ENCODE measurements around the gene MAFF.
"Not testable (repeated sequence)": the region's sequence is repeated elsewhere in the genome, so short reads cannot be mapped to it uniquely, and the experiment has no call there.

Gene MAFF

GRCh38 chr22:38177926-38178604 is 23.7 kb upstream of the MAFF start:
- Histone ChIP-seq H2BK5ac (ENCODE audit: low read depth, low read length, poor library complexity, severe bottlenecking) (no peak overlapping the region), H3K4me2 (ENCODE audit: low read length, poor library complexity, severe bottlenecking) (no peak overlapping the region), H2AFZ (ENCODE audit: low read depth, low read length) (no peak overlapping the region), H2BK12ac (ENCODE audit: low read length in 2 of 2) (peak overlapping the region in 1 of 2 experiments; percentile 70), H3K27ac (ENCODE audit: low read length, poor library complexity, severe bottlenecking) (peak overlapping the region; percentile 44), H3K9ac (ENCODE audit: low read length) (peak overlapping the region; percentile 74), H3K4me3 (ENCODE audit: insufficient read depth in 1 of 2, low read depth in 1 of 2, low read length in 2 of 2) (no peak overlapping the region), H3K14ac (ENCODE audit: low read length in 2 of 2) (no peak overlapping the region), H3K9me3 (ENCODE audit: control insufficient read depth, low read length) (no peaks in the 10 kb centered on the region), H3K4me1 (ENCODE audit: control insufficient read depth, insufficient read depth, low read depth, low read length) (peaks cover 27% of the 10 kb centered on the region), H2BK120ac (ENCODE audit: low read depth, low read length) (no peak overlapping the region), H3K79me1 (replicated peaks; ENCODE audit: low read length, poor library complexity, severe bottlenecking) (peaks cover 12% of the 10 kb centered on the region), H3K4ac (ENCODE audit: low read depth in 1 of 2, low read length in 2 of 2) (peak overlapping the region in 1 of 2 experiments; percentile 64), H3K23ac (ENCODE audit: low read length in 2 of 2) (no peak overlapping the region), H2AK5ac (ENCODE audit: low read length, severe bottlenecking) (no peak overlapping the region), H3K18ac (ENCODE audit: low read depth in 1 of 2, low read length in 2 of 2) (peak overlapping the region; percentile 4 to 61), H4K8ac (ENCODE audit: low read length) (peak overlapping the region; percentile 71), H3K36me3 (ENCODE audit: control insufficient read depth in 1 of 2, insufficient read depth in 2 of 2, low read depth in 1 of 2, low read length in 2 of 2) (no peaks in the 10 kb centered on the region), H3K27me3 (ENCODE audit: control insufficient read depth in 1 of 2, insufficient read depth in 1 of 2, low read length in 2 of 2) (no peaks in the 10 kb centered on the region), H2BK15ac (ENCODE audit: low read depth, poor library complexity, severe bottlenecking) (no peak overlapping the region), H4K91ac (ENCODE audit: low read length) (peak overlapping the region; percentile 84)
- WGBS: 33% methylated on average over 14 of the region's 15 CpGs
- DNase-seq: peak; percentile 96

DNA sequence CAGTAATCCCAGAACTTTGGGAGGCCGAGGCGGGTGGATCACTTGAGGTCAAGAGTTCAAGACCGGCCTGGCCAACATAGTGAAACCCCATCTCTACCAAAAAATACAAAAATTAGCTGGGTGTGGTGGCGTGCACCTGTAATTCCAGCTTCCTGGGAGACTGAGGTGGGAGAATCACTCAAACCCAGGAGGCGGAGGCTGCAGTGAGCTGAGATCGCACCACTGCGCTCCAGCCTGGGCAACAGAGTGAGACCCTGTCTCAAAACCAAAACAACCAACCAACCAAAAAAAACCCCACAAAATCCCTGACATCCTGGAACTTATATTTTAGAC is 23.2 kb upstream of the MAFF start:
- peaks cover 26% of the 10 kb centered on the region for H3K4me1 ChIP-seq (ENCODE audit: control insufficient read depth, insufficient read depth, low read depth, low read length)
- peak overlapping the region; percentile 84 for H4K91ac ChIP-seq (ENCODE audit: low read length)
- peak overlapping the region in 1 of 2 experiments; percentile 61 for H3K18ac ChIP-seq (ENCODE audit: low read depth in 1 of 2, low read length in 2 of 2)
- H3K14ac ChIP-seq (ENCODE audit: low read length in 2 of 2); H2BK120ac ChIP-seq (ENCODE audit: low read depth, low read length); H2AFZ ChIP-seq (ENCODE audit: low read depth, low read length); H3K4me3 ChIP-seq (ENCODE audit: insufficient read depth in 1 of 2, low read depth in 1 of 2, low read length in 2 of 2); H2AK5ac ChIP-seq (ENCODE audit: low read length, severe bottlenecking); H3K27ac ChIP-seq (ENCODE audit: low read length, poor library complexity, severe bottlenecking); H4K8ac ChIP-seq (ENCODE audit: low read length); H3K4ac ChIP-seq (ENCODE audit: low read depth in 1 of 2, low read length in 2 of 2); H2BK5ac ChIP-seq (ENCODE audit: low read depth, low read length, poor library complexity, severe bottlenecking); DNase-seq; H2BK15ac ChIP-seq (ENCODE audit: low read depth, poor library complexity, severe bottlenecking); H3K4me2 ChIP-seq (ENCODE audit: low read length, poor library complexity, severe bottlenecking); H3K9me3 ChIP-seq (ENCODE audit: control insufficient read depth, low read length); H3K79me1 ChIP-seq (replicated peaks; ENCODE audit: low read length, poor library complexity, severe bottlenecking); H3K23ac ChIP-seq (ENCODE audit: low read length in 2 of 2); H3K27me3 ChIP-seq (ENCODE audit: control insufficient read depth in 1 of 2, insufficient read depth in 1 of 2, low read length in 2 of 2); H2BK12ac ChIP-seq (ENCODE audit: low read length in 2 of 2); H3K36me3 ChIP-seq (ENCODE audit: control insufficient read depth in 1 of 2, insufficient read depth in 2 of 2, low read depth in 1 of 2, low read length in 2 of 2): not testable (repeated sequence)
- peak overlapping the region; percentile 74 for H3K9ac ChIP-seq (ENCODE audit: low read length)
- WGBS: 93% methylated on average over 4 of the region's 7 CpGs

DNA sequence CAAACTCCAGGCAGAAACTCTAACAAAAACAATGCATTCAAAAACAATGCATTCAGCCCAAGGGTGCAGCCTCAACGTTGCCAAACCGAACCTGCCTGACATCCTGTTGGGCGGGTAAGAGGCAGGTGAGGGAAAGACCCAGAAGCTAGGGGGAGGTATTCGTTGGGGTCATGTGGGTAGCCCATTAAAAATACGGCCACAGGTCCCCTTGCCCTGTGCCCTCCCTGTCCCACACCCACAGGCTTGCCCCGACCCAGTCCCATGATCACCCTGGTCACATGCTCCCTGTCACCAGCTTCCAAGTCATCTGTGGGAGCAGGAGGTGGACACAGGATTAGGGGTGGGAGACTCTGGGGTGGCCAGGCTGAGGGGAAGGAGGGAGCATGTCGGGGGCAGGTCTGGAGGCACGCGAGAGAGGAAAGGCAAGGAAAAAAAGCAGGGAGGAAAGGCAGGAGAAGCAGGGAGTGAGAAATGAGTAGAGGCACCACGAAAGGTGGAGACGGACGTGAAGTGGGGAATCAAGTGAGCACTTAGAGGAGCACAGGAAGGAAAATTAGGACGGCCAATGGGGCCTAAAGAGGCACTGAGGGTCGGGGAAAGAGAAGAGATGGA is 20.8 kb upstream of the MAFF start:
- Histone ChIP-seq H3K14ac (ENCODE audit: low read length in 2 of 2) (no peak overlapping the region), H3K4ac (ENCODE audit: low read depth in 1 of 2, low read length in 2 of 2) (peak overlapping the region; percentile 79 to 99), H3K18ac (ENCODE audit: low read depth in 1 of 2, low read length in 2 of 2) (peak overlapping the region; percentile 96 to 98), H3K4me3 (ENCODE audit: insufficient read depth in 1 of 2, low read depth in 1 of 2, low read length in 2 of 2) (peak overlapping the region; percentile 53 to 90), H4K8ac (ENCODE audit: low read length) (peak overlapping the region; percentile 96), H3K27me3 (ENCODE audit: control insufficient read depth in 1 of 2, insufficient read depth in 1 of 2, low read length in 2 of 2) (no peaks in the 10 kb centered on the region), H2BK5ac (ENCODE audit: low read depth, low read length, poor library complexity, severe bottlenecking) (peak overlapping the region; percentile 32), H3K79me1 (replicated peaks; ENCODE audit: low read length, poor library complexity, severe bottlenecking) (peaks cover 8% of the 10 kb centered on the region), H2BK15ac (ENCODE audit: low read depth, poor library complexity, severe bottlenecking) (peak overlapping the region; percentile 80), H3K23ac (ENCODE audit: low read length in 2 of 2) (peak overlapping the region in 1 of 2 experiments; percentile 46), H3K9ac (ENCODE audit: low read length) (peak overlapping the region; percentile 99), H3K36me3 (ENCODE audit: control insufficient read depth in 1 of 2, insufficient read depth in 2 of 2, low read depth in 1 of 2, low read length in 2 of 2) (no peaks in the 10 kb centered on the region), H2BK12ac (ENCODE audit: low read length in 2 of 2) (peak overlapping the region; percentile 99), H3K27ac (ENCODE audit: low read length, poor library complexity, severe bottlenecking) (peak overlapping the region; percentile 48), H2AFZ (ENCODE audit: low read depth, low read length) (no peak overlapping the region), H4K91ac (ENCODE audit: low read length) (peak overlapping the region; percentile 99), H2AK5ac (ENCODE audit: low read length, severe bottlenecking) (peak overlapping the region; percentile 34), H3K4me1 (ENCODE audit: control insufficient read depth, insufficient read depth, low read depth, low read length) (peaks cover 24% of the 10 kb centered on the region), H3K9me3 (ENCODE audit: control insufficient read depth, low read length) (no peaks in the 10 kb centered on the region), H3K4me2 (ENCODE audit: low read length, poor library complexity, severe bottlenecking) (peak overlapping the region; percentile 68), H2BK120ac (ENCODE audit: low read depth, low read length) (peak overlapping the region; percentile 92)
- DNase-seq: no peak
- WGBS: 71% methylated on average over 11 of the region's 14 CpGs

DNA sequence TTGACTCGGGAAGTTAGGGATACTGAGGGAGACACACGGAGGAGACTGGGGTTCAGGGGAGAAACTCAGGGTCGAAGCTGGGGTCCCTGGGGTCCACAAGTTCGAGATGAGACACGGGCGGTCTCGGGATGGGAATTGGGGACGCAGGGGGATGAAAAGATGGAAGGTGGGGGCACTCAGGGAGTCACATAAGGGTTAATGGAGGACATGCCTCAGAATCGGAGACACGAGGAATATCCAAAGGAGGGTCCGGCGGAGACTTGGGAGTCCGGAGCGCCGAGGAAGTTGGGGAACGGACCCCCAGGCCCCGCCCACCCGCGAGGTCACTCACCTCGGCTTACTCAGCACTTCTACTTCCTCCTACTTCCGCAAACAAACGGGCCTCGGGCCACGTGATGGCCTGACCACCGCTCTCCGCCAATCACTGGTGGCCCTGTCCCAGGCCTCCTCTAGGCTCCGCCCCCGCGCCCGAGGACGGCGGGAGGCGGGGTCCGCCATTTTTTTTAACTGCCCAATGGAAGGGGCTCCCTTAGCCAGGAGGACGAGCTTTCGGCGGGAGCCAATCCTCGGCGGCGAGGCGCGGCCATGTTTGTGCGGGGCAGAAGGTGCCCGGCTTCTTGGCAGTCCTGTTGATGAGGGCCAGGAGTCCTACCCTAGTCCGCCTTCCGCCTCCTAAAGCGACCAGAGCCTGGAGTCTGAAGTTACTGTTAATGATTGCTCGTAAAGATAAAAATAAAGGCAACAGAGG is 20.2 kb upstream of the MAFF start, which contains the start of gene PLA2G6:
Gene PLA2G6, minus strand, starts transcription at position 378 of the 748 bp plus-strand sequence. CDS start 12,404 bp downstream, outside the sequence.
- Histone ChIP-seq H3K4me1 (ENCODE audit: control insufficient read depth, insufficient read depth, low read depth, low read length) (peaks cover 18% of the 10 kb centered on the region), H3K4me2 (ENCODE audit: low read length, poor library complexity, severe bottlenecking) (peak within 1 kb of the TSS; percentile 68), H3K4ac (ENCODE audit: low read depth in 1 of 2, low read length in 2 of 2) (peak within 1 kb of the TSS; percentile 79 to 99), H3K79me1 (replicated peaks; ENCODE audit: low read length, poor library complexity, severe bottlenecking) (peaks cover 8% of the 10 kb centered on the region), H3K14ac (ENCODE audit: low read length in 2 of 2) (peak within 1 kb of the TSS in 1 of 2 experiments; percentile 13), H4K8ac (ENCODE audit: low read length) (peak within 1 kb of the TSS; percentile 96), H2BK120ac (ENCODE audit: low read depth, low read length) (peak within 1 kb of the TSS; percentile 92), H2BK15ac (ENCODE audit: low read depth, poor library complexity, severe bottlenecking) (peak within 1 kb of the TSS; percentile 80), H3K18ac (ENCODE audit: low read depth in 1 of 2, low read length in 2 of 2) (peak within 1 kb of the TSS; percentile 96 to 98), H3K36me3 (ENCODE audit: control insufficient read depth in 1 of 2, insufficient read depth in 2 of 2, low read depth in 1 of 2, low read length in 2 of 2) (no peaks in the 10 kb centered on the region), H2BK12ac (ENCODE audit: low read length in 2 of 2) (peak within 1 kb of the TSS; percentile 99), H3K23ac (ENCODE audit: low read length in 2 of 2) (peak within 1 kb of the TSS in 1 of 2 experiments; percentile 46), H2BK5ac (ENCODE audit: low read depth, low read length, poor library complexity, severe bottlenecking) (peak within 1 kb of the TSS; percentile 32), H3K27ac (ENCODE audit: low read length, poor library complexity, severe bottlenecking) (peak within 1 kb of the TSS; percentile 64), H4K91ac (ENCODE audit: low read length) (peak within 1 kb of the TSS; percentile 99), H3K9ac (ENCODE audit: low read length) (peak within 1 kb of the TSS; percentile 99), H2AFZ (ENCODE audit: low read depth, low read length) (peak within 1 kb of the TSS; percentile 18), H3K4me3 (ENCODE audit: insufficient read depth in 1 of 2, low read depth in 1 of 2, low read length in 2 of 2) (peak within 1 kb of the TSS; percentile 53 to 90), H3K9me3 (ENCODE audit: control insufficient read depth, low read length) (no peaks in the 10 kb centered on the region), H3K27me3 (ENCODE audit: control insufficient read depth in 1 of 2, insufficient read depth in 1 of 2, low read length in 2 of 2) (no peaks in the 10 kb centered on the region), H2AK5ac (ENCODE audit: low read length, severe bottlenecking) (peak within 1 kb of the TSS; percentile 34)
- 8% methylated on average over 48 of the region's 48 CpGs for WGBS
- DNase-seq: peak; percentile 99

Data from mesenchymal stem cell (in vitro differentiated cells and primary cell).